HEK293 (cell line): ENCODE measurements around the gene A1CF.

Experiments used
- CTCF ChIA-PET: fragments of 350-600 bp; formaldehyde crosslinking; extraction: SDS; loops from one replicate; lab custom pipeline; 2021; ENCODE audit warnings: antibody characterized with exemption; lab: Yijun Ruan, JAX
- POLR2A ChIA-PET: fragments of 300-600 bp; formaldehyde crosslinking; extraction: SDS; loops from one replicate; lab custom pipeline; 2020; ENCODE audit warnings: antibody characterized with exemption, inconsistent platforms; lab: Yijun Ruan, JAX
- H3K27ac ChIP-seq: fragments of 200-500 bp; sonication (Bioruptor generic); 2 replicates; pipeline ENCODE4 v1.5.1; 2014; ENCODE audit warnings: low read depth, low read length, control low read depth, inconsistent platforms; ENCODE audit errors: extremely low read depth
- H3K36me3 ChIP-seq, 2 experiments: fragments of 200-500 bp in 1 of 2; sonication (Bioruptor generic) in 1 of 2; 1 replicate in 1 of 2; 2 replicates in 1 of 2; pipeline ENCODE4 v1.5.1; 2014 to 2017; ENCODE audit warnings: inconsistent platforms in 2 of 2, low read length in 2 of 2; ENCODE audit not compliant: control insufficient read depth in 2 of 2, insufficient read depth in 1 of 2
- H3K4me1 ChIP-seq: fragments of 200-500 bp; sonication (Bioruptor generic); 2 replicates; pipeline ENCODE4 v1.5.1; 2014; ENCODE audit warnings: mild to moderate bottlenecking, low read length, inconsistent platforms; ENCODE audit not compliant: control insufficient read depth, insufficient read depth
- H3K4me3 ChIP-seq: 2 replicates; pipeline ENCODE4 v1.5.1; 2011; ENCODE audit warnings: low read depth, mild to moderate bottlenecking, control low read depth, low read length, moderate library complexity
- H3K9me3 ChIP-seq: fragments of 200-500 bp; sonication (Bioruptor generic); 2 replicates; pipeline ENCODE4 v1.5.1; 2014; ENCODE audit warnings: low read depth, low read length, inconsistent platforms; ENCODE audit not compliant: control insufficient read depth, insufficient read depth
- HIC1 ChIP-seq: fragments of 450-650 bp; formaldehyde crosslinking; IDR thresholded peaks from 2 replicates; pipeline ENCODE4 v1.5.1; 2016; ENCODE audit warnings: missing biosample characterization, missing genetic modification characterization
- INSM2 ChIP-seq: fragments of 450-650 bp; formaldehyde crosslinking; IDR thresholded peaks from 2 replicates; pipeline ENCODE4 v1.5.1; 2016; ENCODE audit warnings: missing biosample characterization, missing genetic modification characterization
- MZF1 ChIP-seq: fragments of 450-650 bp; formaldehyde crosslinking; IDR thresholded peaks from 2 replicates; pipeline ENCODE4 v1.5.1; 2017; ENCODE audit warnings: missing biosample characterization, missing genetic modification characterization, borderline replicate concordance
- ZBTB48 ChIP-seq: fragments of 450-650 bp; formaldehyde crosslinking; IDR thresholded peaks from 2 replicates; pipeline ENCODE4 v1.5.1; 2016; ENCODE audit warnings: missing biosample characterization, missing genetic modification characterization
- ZBTB7A ChIP-seq: fragments of 450-650 bp; formaldehyde crosslinking; IDR thresholded peaks from 2 replicates; pipeline ENCODE4 v1.5.1; 2016; ENCODE audit warnings: low read depth, missing biosample characterization, missing genetic modification characterization
- ZFP3 ChIP-seq: fragments of 450-650 bp; formaldehyde crosslinking; IDR thresholded peaks from 2 replicates; pipeline ENCODE4 v1.5.1; 2016; ENCODE audit warnings: low read depth, missing biosample characterization, missing genetic modification characterization
- ZNF140 ChIP-seq: fragments of 450-650 bp; formaldehyde crosslinking; IDR thresholded peaks from 2 replicates; pipeline ENCODE4 v1.5.1; 2016; ENCODE audit warnings: missing biosample characterization, missing genetic modification characterization
- ZNF16 ChIP-seq: fragments of 450-650 bp; formaldehyde crosslinking; IDR thresholded peaks from 2 replicates; pipeline ENCODE4 v1.5.1; 2016; ENCODE audit warnings: low read depth, missing biosample characterization, missing genetic modification characterization
- ZNF350 ChIP-seq: fragments of 450-650 bp; formaldehyde crosslinking; IDR thresholded peaks from 2 replicates; pipeline ENCODE4 v1.5.0; 2017; ENCODE audit warnings: missing biosample characterization, mild to moderate bottlenecking, missing genetic modification characterization
- ZNF362 ChIP-seq: fragments of 450-650 bp; formaldehyde crosslinking; IDR thresholded peaks from 2 replicates; pipeline ENCODE4 v1.5.1; 2016; ENCODE audit warnings: missing biosample characterization, missing genetic modification characterization
- ZNF394 ChIP-seq: fragments of 450-650 bp; formaldehyde crosslinking; IDR thresholded peaks from 2 replicates; pipeline ENCODE4 v1.5.1; 2016; ENCODE audit warnings: missing biosample characterization, missing genetic modification characterization, mild to moderate bottlenecking, moderate library complexity, borderline replicate concordance
- ZNF398 ChIP-seq: fragments of 450-650 bp; formaldehyde crosslinking; IDR thresholded peaks from 2 replicates; pipeline ENCODE4 v1.5.1; 2017; ENCODE audit warnings: missing biosample characterization, missing genetic modification characterization
- ZNF513 ChIP-seq: fragments of 450-650 bp; IDR thresholded peaks from 2 replicates; pipeline ENCODE4 v1.5.1; 2018; ENCODE audit warnings: missing biosample characterization, missing genetic modification characterization
- ZNF518A ChIP-seq: fragments of 450-650 bp; formaldehyde crosslinking; conservative IDR thresholded peaks from 2 replicates; pipeline ENCODE4 v1.5.1; 2016; ENCODE audit warnings: low read depth, missing biosample characterization, missing genetic modification characterization
- ZNF549 ChIP-seq: fragments of 450-650 bp; IDR thresholded peaks from 2 replicates; pipeline ENCODE4 v1.5.1; 2018; ENCODE audit warnings: missing biosample characterization, missing genetic modification characterization, mild to moderate bottlenecking, inconsistent platforms, moderate library complexity
- ZNF585B ChIP-seq: fragments of 450-650 bp; formaldehyde crosslinking; IDR thresholded peaks from 2 replicates; pipeline ENCODE4 v1.5.1; 2016; ENCODE audit warnings: missing biosample characterization, missing genetic modification characterization
- ZNF626 ChIP-seq: fragments of 450-650 bp; sonication (Bioruptor Pico); formaldehyde crosslinking; IDR thresholded peaks from 2 replicates; pipeline ENCODE4 v1.5.1; 2018; ENCODE audit warnings: missing biosample characterization, missing genetic modification characterization, inconsistent platforms
- ZNF707 ChIP-seq: fragments of 450-650 bp; formaldehyde crosslinking; IDR thresholded peaks from 2 replicates; pipeline ENCODE4 v1.5.1; 2016; ENCODE audit warnings: missing biosample characterization, missing genetic modification characterization
- ZNF792 ChIP-seq: fragments of 450-650 bp; formaldehyde crosslinking; IDR thresholded peaks from 2 replicates; pipeline ENCODE4 v1.5.1; 2016; ENCODE audit warnings: missing biosample characterization, missing genetic modification characterization
- ZSCAN16 ChIP-seq: fragments of 450-650 bp; formaldehyde crosslinking; IDR thresholded peaks from 2 replicates; pipeline ENCODE4 v1.5.1; 2016; ENCODE audit warnings: missing biosample characterization, missing genetic modification characterization
- ZSCAN23 ChIP-seq: fragments of 450-650 bp; formaldehyde crosslinking; IDR thresholded peaks from 2 replicates; pipeline ENCODE4 v1.5.1; 2016; ENCODE audit warnings: missing biosample characterization, missing genetic modification characterization

Gene A1CF

GRCh38 chr10:50846753-50847152, 38.7 kb downstream of the A1CF start:
- ChIA-PET POLR2A (no interaction called here), CTCF (no interaction called here)
- Histone ChIP-seq H3K9me3 (no peaks in the 10 kb centered on the region), H3K4me1 (no peaks in the 10 kb centered on the region), H3K4me3 (no peak overlapping the region), H3K27ac (no peak overlapping the region), H3K36me3 (no peaks in the 10 kb centered on the region)
- TF ChIP-seq ZNF398 (tag by site-specific recombination) (no peak), ZNF362 (tag by site-specific recombination) (no peak), ZBTB7A (tag by site-specific recombination) (no peak), ZNF549 (no peak), ZNF350 (no peak), ZNF707 (tag by site-specific recombination) (no peak), ZNF585B (tag by site-specific recombination) (no peak)

GRCh38 chr10:50837095-50837494, 48.3 kb downstream of the A1CF start:
- POLR2A ChIA-PET: no interaction called here
- Histone ChIP-seq H3K4me1 (no peaks in the 10 kb centered on the region), H3K27ac (no peak overlapping the region), H3K4me3 (no peak overlapping the region), H3K9me3 (no peaks in the 10 kb centered on the region), H3K36me3 (no peaks in the 10 kb centered on the region)
- no peak for TF ChIP-seq ZNF16
- no peak for TF ChIP-seq ZNF513 (tag by site-specific recombination)
- TF ChIP-seq HIC1 (tag by site-specific recombination): no peak
- TF ChIP-seq ZFP3 (tag by site-specific recombination): no peak
- no peak for TF ChIP-seq ZNF792 (tag by site-specific recombination)
- TF ChIP-seq ZNF394 (tag by site-specific recombination): no peak
- TF ChIP-seq ZNF518A (tag by site-specific recombination): no peak
- no peak for TF ChIP-seq ZSCAN23 (tag by site-specific recombination)
- TF ChIP-seq ZSCAN16 (tag by site-specific recombination): no peak
- TF ChIP-seq ZBTB48 (tag by site-specific recombination): no peak
- no peak for TF ChIP-seq MZF1 (tag by site-specific recombination)
- no peak for TF ChIP-seq ZNF140 (tag by site-specific recombination)
- no peak for TF ChIP-seq ZNF626 (tag by site-specific recombination)
- no peak for TF ChIP-seq INSM2
- CTCF ChIA-PET: interaction anchor here (0.6 kb wide), 1 partner anchor 16 kb away, joined by 5 read pairs; no protein-coding TSS in a partner anchor
